MM.1S (cell line): ENCODE measurements around the gene HGF.
A peak's percentile ranks its signal among the peaks of the same experiment; 100 is the strongest.
"Not testable (repeated sequence)": the region's sequence is repeated elsewhere in the genome, so short reads cannot be mapped to it uniquely, and the experiment has no call there.

Experiments used
- DNase-seq: peaks from one replicate; pipeline ENCODE4 v3.0.0-alpha.2; 2015
- H2AFZ ChIP-seq: fragments of 300-600 bp; sonication (generic); 2 replicates; pipeline ENCODE4 v1.6.0; 2016; ENCODE audit warnings: antibody characterized with exemption, low read length
- H3F3A ChIP-seq: fragments of 300-600 bp; sonication (generic); 2 replicates; pipeline ENCODE4 v1.6.1; 2016; ENCODE audit warnings: mild to moderate bottlenecking, antibody characterized with exemption, low read length, moderate library complexity, mixed read lengths; ENCODE audit not compliant: insufficient read depth
- H3K27ac ChIP-seq: fragments of 300-600 bp; sonication (generic); 2 replicates; pipeline ENCODE4 v1.5.1; 2016; ENCODE audit warnings: mild to moderate bottlenecking, low read length
- H3K27me3 ChIP-seq: fragments of 300-600 bp; sonication (generic); replicated peaks from 2 replicates; pipeline ENCODE4 v1.6.0; 2016; ENCODE audit warnings: low read length; ENCODE audit not compliant: insufficient read depth
- H3K36me3 ChIP-seq: fragments of 300-600 bp; sonication (generic); replicated peaks from 2 replicates; pipeline ENCODE4 v1.6.1; 2016; ENCODE audit warnings: mild to moderate bottlenecking, low read length, mixed read lengths; ENCODE audit not compliant: insufficient read depth
- H3K4me1 ChIP-seq: fragments of 300-600 bp; sonication (generic); 2 replicates; pipeline ENCODE4 v1.6.1; 2016; ENCODE audit warnings: low read length, mixed read lengths
- H3K4me2 ChIP-seq: fragments of 300-600 bp; sonication (generic); 2 replicates; pipeline ENCODE4 v1.6.0; 2016; ENCODE audit warnings: low read depth, low read length
- H3K4me3 ChIP-seq: fragments of 300-600 bp; sonication (generic); 2 replicates; pipeline ENCODE4 v1.5.1; 2016; ENCODE audit warnings: low read length, mixed read lengths
- H3K79me2 ChIP-seq: fragments of 300-600 bp; sonication (generic); 2 replicates; pipeline ENCODE4 v1.6.1; 2016; ENCODE audit warnings: mixed run types, low read length, mixed read lengths
- H3K9ac ChIP-seq: fragments of 300-600 bp; sonication (generic); 2 replicates; pipeline ENCODE4 v1.6.1; 2016; ENCODE audit warnings: low read length, mixed read lengths
- H3K9me2 ChIP-seq: fragments of 300-600 bp; sonication (generic); replicated peaks from 2 replicates; pipeline ENCODE4 v1.6.1; 2016; ENCODE audit warnings: mild to moderate bottlenecking, low read length, mixed read lengths; ENCODE audit not compliant: insufficient read depth
- H3K9me3 ChIP-seq: fragments of 300-600 bp; sonication (generic); replicated peaks from 2 replicates; pipeline ENCODE4 v1.6.1; 2016; ENCODE audit warnings: mild to moderate bottlenecking, low read length, mixed read lengths; ENCODE audit not compliant: insufficient read depth
- H4K20me1 ChIP-seq: fragments of 300-600 bp; sonication (generic); 2 replicates; pipeline ENCODE4 v1.6.1; 2016; ENCODE audit warnings: mild to moderate bottlenecking, low read length, moderate library complexity, mixed read lengths; ENCODE audit not compliant: insufficient read depth
- EZH2 ChIP-seq: fragments of 300-600 bp; sonication (generic); optimal IDR thresholded peaks from 2 replicates; pipeline ENCODE3; 2017; ENCODE audit warnings: low read depth, mild to moderate bottlenecking, antibody characterized with exemption, low read length, mixed read lengths
- EZH2phosphoT487 ChIP-seq: fragments of 300-600 bp; sonication (generic); IDR thresholded peaks from 2 replicates; pipeline ENCODE4 v1.6.1; 2018; ENCODE audit warnings: antibody characterized with exemption, low read length
- TF ChIP-seq, protein P1 (sequence below): fragments of 300-600 bp; sonication (generic); IDR thresholded peaks from 2 replicates; pipeline ENCODE4 v1.5.1; 2016; ENCODE audit warnings: antibody characterized with exemption, low read length, mixed read lengths

Gene HGF

GRCh38 chr7:81810476-81811155, 40.8 kb upstream of the HGF start:
- no peak for TF ChIP-seq EZH2phosphoT487
- TF ChIP-seq, protein P1, sequence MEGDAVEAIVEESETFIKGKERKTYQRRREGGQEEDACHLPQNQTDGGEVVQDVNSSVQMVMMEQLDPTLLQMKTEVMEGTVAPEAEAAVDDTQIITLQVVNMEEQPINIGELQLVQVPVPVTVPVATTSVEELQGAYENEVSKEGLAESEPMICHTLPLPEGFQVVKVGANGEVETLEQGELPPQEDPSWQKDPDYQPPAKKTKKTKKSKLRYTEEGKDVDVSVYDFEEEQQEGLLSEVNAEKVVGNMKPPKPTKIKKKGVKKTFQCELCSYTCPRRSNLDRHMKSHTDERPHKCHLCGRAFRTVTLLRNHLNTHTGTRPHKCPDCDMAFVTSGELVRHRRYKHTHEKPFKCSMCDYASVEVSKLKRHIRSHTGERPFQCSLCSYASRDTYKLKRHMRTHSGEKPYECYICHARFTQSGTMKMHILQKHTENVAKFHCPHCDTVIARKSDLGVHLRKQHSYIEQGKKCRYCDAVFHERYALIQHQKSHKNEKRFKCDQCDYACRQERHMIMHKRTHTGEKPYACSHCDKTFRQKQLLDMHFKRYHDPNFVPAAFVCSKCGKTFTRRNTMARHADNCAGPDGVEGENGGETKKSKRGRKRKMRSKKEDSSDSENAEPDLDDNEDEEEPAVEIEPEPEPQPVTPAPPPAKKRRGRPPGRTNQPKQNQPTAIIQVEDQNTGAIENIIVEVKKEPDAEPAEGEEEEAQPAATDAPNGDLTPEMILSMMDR: no peak
- Histone ChIP-seq H3K4me2 (no peak overlapping the region), H3K4me3 (no peak overlapping the region)

DNA sequence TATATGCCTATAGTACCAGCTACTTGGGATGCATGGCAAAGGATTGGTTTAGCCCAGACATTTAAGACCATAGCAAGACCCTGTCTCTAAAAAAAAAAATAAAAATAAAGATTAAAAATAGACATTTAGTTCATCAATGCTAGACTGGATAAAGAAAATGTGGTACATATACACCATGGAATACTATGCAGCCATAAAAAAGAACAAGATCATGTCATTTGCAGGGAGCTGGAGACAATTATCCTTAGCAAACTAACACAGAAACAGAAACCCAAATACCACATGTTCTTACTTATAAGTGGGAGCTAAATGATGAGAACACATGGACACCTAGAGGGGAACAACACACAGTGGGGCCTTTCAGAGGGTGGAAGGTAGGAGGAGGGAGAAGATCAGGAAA, 38.5 kb upstream of the HGF start:
- peaks cover 17% of the 10 kb centered on the region for H3K4me1 ChIP-seq

More at GRCh38 chr7:81810476-81811155, 40.8 kb upstream of the HGF start:
- no peaks in the 10 kb centered on the region for H3K9me3 ChIP-seq
- no peak for DNase-seq
- no peaks in the 10 kb centered on the region for H3K79me2 ChIP-seq
- no peak overlapping the region for H3K9ac ChIP-seq
- H3K9me2 ChIP-seq: no peaks in the 10 kb centered on the region
- H2AFZ ChIP-seq: peak overlapping the region; percentile 42; the same call in 1 of the 2 replicates
- H3K36me3 ChIP-seq: no peaks in the 10 kb centered on the region
- no peaks in the 10 kb centered on the region for H4K20me1 ChIP-seq
- no peaks in the 10 kb centered on the region for H3K27me3 ChIP-seq
- no peaks in the 10 kb centered on the region for H3F3A ChIP-seq
- H3K4me1 ChIP-seq: peaks cover 11% of the 10 kb centered on the region
- H3K27ac ChIP-seq: no peak overlapping the region

DNA sequence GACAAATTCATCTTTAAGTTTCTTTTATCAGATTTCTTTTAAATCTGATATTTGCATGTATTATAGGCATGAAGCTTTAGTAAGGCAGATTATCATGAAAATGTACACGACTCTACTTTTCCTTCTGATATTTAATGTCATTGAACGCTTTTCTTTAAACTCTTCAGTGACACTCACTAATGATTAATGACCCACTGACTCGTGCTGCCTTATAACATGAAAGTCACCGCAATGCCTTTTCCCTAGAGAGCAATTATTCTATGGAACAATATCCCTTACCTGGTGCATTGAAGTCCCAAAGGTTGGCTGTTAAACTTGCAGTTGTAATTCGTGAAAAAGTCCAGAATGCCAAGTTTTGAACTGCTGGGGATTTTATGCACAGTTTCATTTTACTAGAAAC, 33.4 kb upstream of the HGF start:
- no peaks in the 10 kb centered on the region for H3K9me2 ChIP-seq
- H4K20me1 ChIP-seq: no peaks in the 10 kb centered on the region
- H3K9ac ChIP-seq: peak overlapping the region; percentile 30; the same call in 1 of the 2 replicates
- no peaks in the 10 kb centered on the region for H3K79me2 ChIP-seq
- peak overlapping the region; percentile 44 for H3K4me3 ChIP-seq
- peaks cover 16% of the 10 kb centered on the region for H3K4me1 ChIP-seq
- H3K9me3 ChIP-seq: no peaks in the 10 kb centered on the region
- peak overlapping the region; percentile 44; the same call in 1 of the 2 replicates for H3K27ac ChIP-seq
- no peaks in the 10 kb centered on the region for H3K27me3 ChIP-seq
- H3K4me2 ChIP-seq: peak overlapping the region; percentile 64
- peaks cover 8% of the 10 kb centered on the region for H3F3A ChIP-seq
- TF ChIP-seq, protein P1: no peak
- TF ChIP-seq EZH2: no peak
- no peak for TF ChIP-seq EZH2phosphoT487
- no peaks in the 10 kb centered on the region for H3K36me3 ChIP-seq
- no peak for DNase-seq
- peak overlapping the region; percentile 36 for H2AFZ ChIP-seq

More for the DNA sequence above, 38.5 kb upstream of the HGF start:
- not testable (repeated sequence) for H4K20me1 ChIP-seq, H2AFZ ChIP-seq, H3K4me3 ChIP-seq, H3F3A ChIP-seq, H3K79me2 ChIP-seq, DNase-seq, H3K9me3 ChIP-seq, H3K9me2 ChIP-seq, H3K36me3 ChIP-seq, H3K9ac ChIP-seq, H3K4me2 ChIP-seq, H3K27ac ChIP-seq, H3K27me3 ChIP-seq

- no peaks in the 10 kb centered on the region for H4K20me1 ChIP-seq
- no peaks in the 10 kb centered on the region for H3K27me3 ChIP-seq
- no peak overlapping the region for H3K4me3 ChIP-seq
- peak overlapping the region; percentile 29; the same call in 1 of the 2 replicates for H2AFZ ChIP-seq
- no peaks in the 10 kb centered on the region for H3K9me3 ChIP-seq
- no peak for TF ChIP-seq EZH2
- TF ChIP-seq, protein P1: no peak
- no peak for TF ChIP-seq EZH2phosphoT487
- H3K36me3 ChIP-seq: no peaks in the 10 kb centered on the region
- peaks cover 16% of the 10 kb centered on the region for H3K4me1 ChIP-seq
- H3K9ac ChIP-seq: no peak overlapping the region
- no peak for DNase-seq
- H3K4me2 ChIP-seq: peak overlapping the region; percentile 64
- H3F3A ChIP-seq: peaks cover 8% of the 10 kb centered on the region
- H3K79me2 ChIP-seq: no peaks in the 10 kb centered on the region
- no peak overlapping the region for H3K27ac ChIP-seq
- H3K9me2 ChIP-seq: no peaks in the 10 kb centered on the region
These were observed 32.4 kb upstream of the HGF start for GRCh38 chr7:81802251-81802650.
